Heart right ventricle (tissue), 16 donors: ENCODE data around the gene PREPL. TPM values are rescaled to one million over a fixed set of nuclear protein-coding genes. Genes with fewer than 3 reads are reported as not detected.
A peak's percentile ranks its signal among the peaks of the same experiment; 100 is the strongest.

Experiments
- ATAC-seq, 8 donors: fragments of 200-7000 bp; cut with Tn5 transposase; one replicate each; pipeline ENCODE4 v1.9.1; 2020; ENCODE audit warnings: mild to moderate bottlenecking in 8 of 8, moderate library complexity in 8 of 8, moderate number of reproducible peaks in 1 of 8
- DNase-seq, 2 donors: peaks; one replicate each; pipeline ENCODE4 v3.0.0-alpha.2; 2020
- H3K27ac ChIP-seq, 10 donors: fragments of 200-600 bp; sonication (generic) in 2 of 10; one replicate each; pipeline versions ENCODE4 v1.5.0 to v1.8.0; 2020 to 2022; ENCODE audit warnings: mild to moderate bottlenecking in 3 of 10
- H3K27me3 ChIP-seq, 7 donors: fragments of 200-600 bp; one replicate each; pipeline ENCODE4 v1.8.0; 2021 to 2022; ENCODE audit warnings: mild to moderate bottlenecking in 2 of 7
- H3K36me3 ChIP-seq, 9 donors: fragments of 200-600 bp; sonication (generic) in 1 of 9; one replicate each; pipeline versions ENCODE4 v1.5.0 to v1.8.0; 2020 to 2022; ENCODE audit warnings: mild to moderate bottlenecking in 2 of 9
- H3K4me1 ChIP-seq, 9 donors: fragments of 200-600 bp; sonication (generic) in 1 of 9; one replicate each; pipeline versions ENCODE4 v1.5.0 to v1.8.0; 2020 to 2022; ENCODE audit warnings: mild to moderate bottlenecking in 4 of 9
- H3K4me3 ChIP-seq, 10 donors: fragments of 200-600 bp; sonication (generic) in 2 of 10; one replicate each; pipeline versions ENCODE4 v1.5.0 to v1.8.0; 2020 to 2022; ENCODE audit warnings: mild to moderate bottlenecking in 7 of 10, moderate library complexity in 2 of 10
- H3K9me3 ChIP-seq, 11 donors: fragments of 200-600 bp in 10 of 11; sonication (generic) in 2 of 11; one replicate each; pipeline versions ENCODE4 v1.5.0 to v1.8.0; 2013 to 2022; ENCODE audit warnings: mild to moderate bottlenecking in 2 of 11, control low read depth in 1 of 11, moderate library complexity in 1 of 11
- CTCF ChIP-seq, 9 donors: fragments of 200-600 bp; sonication (generic) in 2 of 9; IDR thresholded peaks; one replicate each; pipeline versions ENCODE4 v1.5.0 to v1.8.0; 2021 to 2022; ENCODE audit warnings: antibody characterized with exemption in 9 of 9, mild to moderate bottlenecking in 5 of 9, moderate library complexity in 1 of 9
- WGBS, 2 donors: extraction: QIAGEN DNeasy Blood & Tissue Kit; methylation state at CpG; one replicate each; pipeline ENCODE4 v1.1.7; 2013; ENCODE audit warnings: inconsistent platforms in 1 of 2; 5-methylcytosine and 5-hydroxymethylcytosine counted together
- intact Hi-C, 10 donors: fragments of 100-400 bp; cut with DNase I; formaldehyde crosslinking; loops; one replicate each; pipeline versions ENCODE4 v1.11.1 to v1.14.2; 2022
- polyA plus RNA-seq, 2 donors: library from polyadenylated mRNA; stranded (reverse); fragments of 200-250 nt; gene quantifications; one replicate each; pipeline ENCODE4 v1.2.3, GENCODE V29; 2013
- total RNA-seq, 10 donors: library from RNA; stranded (reverse); fragmentation: NEBNext Ultra II Directional in 3 of 10; extraction: Animal tissue kit (Norgen Biotek cat#: 25700) in 3 of 10; gene quantifications; one replicate each; pipeline versions ENCODE4 v1.2.1 to v1.2.4, GENCODE V29; 2021 to 2023
- donor health status: Arrhythmogenic right ventricular cardiomyopathy.
- donor health status: ischemic (EF 13 %, LVEDD 7.1; RV severe dilation, severe dysfunction).
- donor health status: healthy with polysubstance abuse.
- donor health status: DM: no; HTN: yes; CAD: no.
- donor health status: DM: no; HTN: no; CAD: no.
- donor health status: ischemic (EF 25% LVEDD 6.9; RV normal size, moderate dysfunction).
- donor health status: ischemic (EF 25% LVEDD 5.7; RV mildly dilated, moderate dysfunction).
- donor health status: healthy.
- donor health status: DM: yes; HTN: yes; CAD: no.
- donor health status: Ischemic cardiomyopathy.
- donor health status: ischemic (EF 35%, LVEDD 5.7; RV mildly dilated, moderate dysfunction).
- donor health status: nonischemic (EF 11% LVEDD 7.7; RV severe dilation, severe dysfunction).
- donor health status: DM: yes; HTN: yes; CAD: no.
- donor health status: PGD.
- donor health status: ischemic (EF 29% LVEDD 5.4; RV normal size, mild dysfunction).
- donor health status: nonischemic (EF 23%, LVEDD 6.1; RV moderate dilation, normal function).

The PREPL gene
- total and polyA plus RNA-seq, 12 donors, result 8.5 to 132 (median 90.9) TPM

- Histone ChIP-seq H3K9me3 (no peaks in the 10 kb centered on the region), H3K27me3 (peaks cover 0 to 6% (median 0%) of the 10 kb centered on the region in 7 donors), H3K4me3 (no peak overlapping the region), H3K27ac (no peak overlapping the region), H3K4me1 (peaks cover 0 to 9% (median 4%) of the 10 kb centered on the region in 9 donors), H3K36me3 (no peaks in the 10 kb centered on the region)
- TF ChIP-seq CTCF (IDR thresholded peaks at IDR 0.05), result no peak
- DNase-seq (no peak), ATAC-seq (no peak)
- intact Hi-C loops, result loop anchor here in 2 of 10 donors (10.0 kb wide), 2 partner anchors 50 to 250 kb away; no protein-coding TSS in a partner anchor
- WGBS, 2 donors, result 55 to 87% methylated on average over 5 of the region's 5 CpGs
Measured at GRCh38 chr2:44295113-44295512, 66.2 kb downstream of the PREPL start.

- Histone ChIP-seq H3K9me3 (no peaks in the 10 kb centered on the region), H3K4me1 (peaks cover 0 to 9% (median 4%) of the 10 kb centered on the region in 9 donors), H3K4me3 (no peak overlapping the region), H3K27me3 (no peaks in the 10 kb centered on the region), H3K27ac (no peak overlapping the region), H3K36me3 (no peaks in the 10 kb centered on the region)
- 43 to 52% methylated on average over 8 of the region's 8 CpGs for WGBS, 2 donors
- intact Hi-C loops, result loop anchor here in 7 of 10 donors (2.0 to 10.0 kb wide), 7 partner anchors 47 to 249 kb away; no protein-coding TSS in a partner anchor
- peak in 5 of 8 donors; percentile 53 to 82 (median 65) for ATAC-seq
- no peak for DNase-seq
- peak in 8 of 9 donors; percentile 27 to 57 (median 49) for TF ChIP-seq CTCF (IDR thresholded peaks at IDR 0.05)
Measured at GRCh38 chr2:44291281-44292248, 69.7 kb downstream of the PREPL start.

GRCh38 chr2:44290261-44290660, 71.0 kb downstream of the PREPL start:
- Histone ChIP-seq H3K27me3 (no peaks in the 10 kb centered on the region), H3K9me3 (no peaks in the 10 kb centered on the region), H3K27ac (no peak overlapping the region), H3K36me3 (no peaks in the 10 kb centered on the region), H3K4me1 (peaks cover 0 to 9% (median 4%) of the 10 kb centered on the region in 9 donors), H3K4me3 (no peak overlapping the region)
- intact Hi-C loops, result loop anchor here in 7 of 10 donors (2.0 to 10.0 kb wide), 7 partner anchors 45 to 248 kb away; no protein-coding TSS in a partner anchor
- no peak for ATAC-seq
- 91 to 92% methylated on average over 4 of the region's 4 CpGs for WGBS, 2 donors
- no peak for DNase-seq
- TF ChIP-seq CTCF (IDR thresholded peaks at IDR 0.05), result no peak

GRCh38 chr2:44286884-44287638, 74.2 kb downstream of the PREPL start:
- no peaks in the 10 kb centered on the region for H3K36me3 ChIP-seq
- ATAC-seq (no peak), DNase-seq (no peak)
- TF ChIP-seq CTCF (IDR thresholded peaks at IDR 0.05), result no peak
- no peak overlapping the region for H3K4me3 ChIP-seq
- 79 to 83% methylated on average over 6 of the region's 6 CpGs for WGBS, 2 donors
- peaks cover 0 to 8% (median 4%) of the 10 kb centered on the region in 9 donors for H3K4me1 ChIP-seq
- H3K9me3 ChIP-seq, result no peaks in the 10 kb centered on the region
- no peaks in the 10 kb centered on the region for H3K27me3 ChIP-seq
- intact Hi-C loops, result no loop called here
- H3K27ac ChIP-seq, result no peak overlapping the region
